ENCODE measurements around the gene PTX3. TPM values are rescaled to one million over a fixed set of nuclear protein-coding genes. Genes with fewer than 3 reads are reported as not detected.

The PTX3 gene
- total and polyA plus RNA-seq, 7 donors = 0.19 to 21.8 (median 0.63) TPM

DNA sequence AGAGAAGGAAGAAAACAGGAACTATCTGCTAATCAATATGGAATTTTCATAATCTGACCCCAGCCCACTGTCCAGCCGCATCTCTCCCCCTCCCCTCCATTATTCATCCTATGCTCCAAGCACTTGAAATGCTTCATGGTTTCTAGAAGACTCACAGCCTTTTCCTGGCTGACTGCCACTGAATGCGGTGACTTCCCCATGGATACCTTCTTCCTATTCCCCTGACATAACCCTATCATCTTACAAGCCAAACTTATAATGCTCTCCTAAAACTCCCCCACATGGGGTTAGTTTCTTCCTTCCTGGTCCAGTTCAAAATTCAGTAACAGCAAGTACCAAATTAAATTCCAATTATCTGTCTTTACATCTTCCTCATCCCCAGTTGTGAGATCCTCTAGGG is 31.2 kb upstream of the PTX3 start:
- H3K27ac ChIP-seq = no peak overlapping the region
- no peaks in the 10 kb centered on the region for H3K4me1 ChIP-seq
- H3K9me3 ChIP-seq = no peaks in the 10 kb centered on the region
- no peaks in the 10 kb centered on the region for H3K27me3 ChIP-seq (ENCODE audit: insufficient read depth in 3 of 3, low read length in 2 of 3)
- intact Hi-C loops (cut with DNase I) = no loop called here
- TF ChIP-seq CTCF (IDR thresholded peaks at IDR 0.05) = no peak
- no peak for ATAC-seq
- 49 to 58% (median 51%) methylated on average over 2 of the region's 2 CpGs for WGBS, 3 donors
- H3K4me3 ChIP-seq = no peak overlapping the region
- H3K36me3 ChIP-seq (ENCODE audit: insufficient read depth in 1 of 2, low read depth in 1 of 2) = no peaks in the 10 kb centered on the region
- DNase-seq = no peak

DNA sequence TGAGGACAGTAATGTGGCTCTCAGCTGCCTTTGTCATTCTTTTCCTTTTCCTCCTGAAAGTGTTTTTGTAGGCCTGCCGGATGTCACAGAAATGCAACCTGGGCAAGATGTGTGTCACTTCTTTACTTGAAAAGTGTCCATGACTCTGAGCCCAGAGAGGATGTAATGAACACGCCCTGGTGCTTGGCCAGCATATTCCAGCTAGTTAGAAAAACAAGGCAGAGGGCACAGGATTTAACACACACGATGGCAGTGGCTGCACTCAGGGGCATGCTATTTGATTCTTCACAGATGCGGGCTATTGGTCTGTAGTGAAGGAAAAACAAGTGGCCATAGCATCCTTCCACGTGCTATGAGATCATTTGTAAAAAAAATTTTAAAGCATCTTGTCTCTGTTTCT is 30.3 kb upstream of the PTX3 start:
- TF ChIP-seq CTCF (IDR thresholded peaks at IDR 0.05) = no peak
- Histone ChIP-seq H3K9me3 (no peaks in the 10 kb centered on the region), H3K27me3 (ENCODE audit: insufficient read depth in 3 of 3, low read length in 2 of 3) (no peaks in the 10 kb centered on the region), H3K27ac (no peak overlapping the region), H3K4me1 (no peaks in the 10 kb centered on the region), H3K4me3 (no peak overlapping the region), H3K36me3 (ENCODE audit: insufficient read depth in 1 of 2, low read depth in 1 of 2) (no peaks in the 10 kb centered on the region)
- DNase-seq = no peak
- no peak for ATAC-seq
- intact Hi-C loops (cut with DNase I) = no loop called here
- WGBS, 3 donors = 27 to 37% (median 33%) methylated on average over 5 of the region's 5 CpGs

DNA sequence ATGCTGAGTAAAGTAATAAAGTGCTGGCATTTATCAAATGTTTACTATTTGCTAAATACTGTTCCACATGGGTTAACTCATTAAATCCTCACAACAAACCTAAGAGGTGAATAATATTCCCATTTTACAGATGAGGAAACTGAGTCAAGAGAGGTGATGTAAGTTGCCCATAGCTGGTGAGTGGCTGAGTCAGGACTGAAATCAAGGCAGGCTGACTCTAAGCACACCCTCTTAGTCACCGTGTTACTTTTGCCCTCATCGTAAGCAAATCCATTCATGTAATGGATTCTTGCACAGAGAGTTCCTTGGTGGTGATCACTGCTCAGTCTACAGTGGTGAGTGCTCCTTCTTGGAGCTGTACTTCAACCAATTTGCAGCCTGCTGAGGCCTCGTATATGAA is 28.9 kb upstream of the PTX3 start:
- TF ChIP-seq CTCF (IDR thresholded peaks at IDR 0.05) = no peak
- Histone ChIP-seq H3K4me1 (no peaks in the 10 kb centered on the region), H3K4me3 (no peak overlapping the region), H3K36me3 (ENCODE audit: insufficient read depth in 1 of 2, low read depth in 1 of 2) (no peaks in the 10 kb centered on the region), H3K9me3 (no peaks in the 10 kb centered on the region), H3K27me3 (ENCODE audit: insufficient read depth in 3 of 3, low read length in 2 of 3) (no peaks in the 10 kb centered on the region), H3K27ac (no peak overlapping the region)
- intact Hi-C loops (cut with DNase I) = no loop called here
- ATAC-seq (no peak), DNase-seq (no peak)
- WGBS, 3 donors = 61 to 78% (median 69%) methylated on average over 3 of the region's 3 CpGs

DNA sequence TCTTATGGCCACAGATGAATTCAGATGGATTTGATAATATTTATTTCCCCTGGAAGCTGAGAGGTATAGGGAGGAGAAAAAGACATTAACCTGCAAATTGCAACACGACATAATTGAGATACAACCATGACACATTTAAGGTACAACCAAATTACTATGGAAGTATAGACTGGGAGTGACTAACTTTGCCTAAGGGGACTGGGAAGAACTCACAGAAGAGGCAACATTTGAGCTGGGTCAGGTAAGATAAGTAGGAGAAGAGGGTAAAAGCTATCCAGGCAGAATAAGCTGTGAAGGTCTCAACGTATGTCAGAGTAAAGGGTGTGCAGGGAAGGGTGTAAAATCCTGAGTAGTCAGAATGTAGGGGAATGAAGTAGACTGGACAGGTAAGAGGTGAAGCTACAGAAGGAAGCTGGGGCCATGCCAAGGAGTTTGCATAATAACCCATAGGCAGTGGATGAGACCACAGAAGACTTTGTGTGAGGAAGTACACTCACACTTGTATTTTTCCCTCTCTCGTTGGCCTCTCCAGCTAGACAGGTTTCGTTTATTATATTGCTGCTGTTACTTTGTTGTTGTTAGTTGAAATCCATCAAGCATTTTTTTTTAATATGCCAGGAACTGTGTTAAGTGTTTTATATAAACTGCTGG is 28.0 kb upstream of the PTX3 start:
- Histone ChIP-seq H3K4me3 (no peak overlapping the region), H3K36me3 (ENCODE audit: insufficient read depth in 1 of 2, low read depth in 1 of 2) (no peaks in the 10 kb centered on the region), H3K9me3 (no peaks in the 10 kb centered on the region), H3K4me1 (no peaks in the 10 kb centered on the region), H3K27ac (no peak overlapping the region), H3K27me3 (ENCODE audit: insufficient read depth in 3 of 3, low read length in 2 of 3) (no peaks in the 10 kb centered on the region)
- WGBS, 3 donors = 87 to 93% (median 88%) methylated on average over 4 of the region's 4 CpGs
- intact Hi-C loops (cut with DNase I) = no loop called here
- DNase-seq (no peak), ATAC-seq (no peak)
- TF ChIP-seq CTCF (IDR thresholded peaks at IDR 0.05) = no peak

DNA sequence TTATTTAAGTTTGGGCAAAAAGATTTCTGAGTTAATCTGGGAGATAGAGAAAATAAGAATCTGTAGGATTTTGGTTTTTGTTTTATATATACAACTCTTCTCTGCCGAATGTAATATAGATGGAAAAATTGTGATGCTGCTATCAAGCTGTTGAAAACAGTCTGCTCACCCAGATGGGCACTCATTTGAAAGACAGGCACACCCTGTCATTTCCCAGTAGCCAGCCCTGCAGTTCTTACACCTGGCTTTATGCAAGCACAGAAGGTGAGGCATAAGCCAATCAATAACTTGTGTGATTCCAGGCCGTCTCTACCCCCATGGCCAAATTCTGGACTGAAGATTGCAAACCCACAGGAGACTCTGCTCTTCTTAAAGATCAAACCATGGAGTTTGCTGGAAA is 27.1 kb upstream of the PTX3 start:
- no peak for TF ChIP-seq CTCF (IDR thresholded peaks at IDR 0.05)
- DNase-seq = no peak
- Histone ChIP-seq H3K27ac (no peak overlapping the region), H3K9me3 (no peaks in the 10 kb centered on the region), H3K36me3 (ENCODE audit: insufficient read depth in 1 of 2, low read depth in 1 of 2) (no peaks in the 10 kb centered on the region), H3K4me3 (no peak overlapping the region), H3K27me3 (ENCODE audit: insufficient read depth in 3 of 3, low read length in 2 of 3) (no peaks in the 10 kb centered on the region), H3K4me1 (no peaks in the 10 kb centered on the region)
- ATAC-seq = no peak
- intact Hi-C loops (cut with DNase I) = no loop called here
- WGBS, 3 donors = 85 to 91% (median 90%) methylated on average over 2 of the region's 2 CpGs
